OCI-M2 (cell line): Measurements from ENCODE around the gene NUDT11.
"Not testable (repeated sequence)": the region's sequence is repeated elsewhere in the genome, so short reads cannot be mapped to it uniquely, and the experiment has no call there.

Source experiments
- DNase-seq: peaks from one replicate; lab custom pipeline; 2025; ENCODE audit not compliant: unreplicated experiment; lab: John Stamatoyannopoulos, UW

The NUDT11 gene

DNA sequence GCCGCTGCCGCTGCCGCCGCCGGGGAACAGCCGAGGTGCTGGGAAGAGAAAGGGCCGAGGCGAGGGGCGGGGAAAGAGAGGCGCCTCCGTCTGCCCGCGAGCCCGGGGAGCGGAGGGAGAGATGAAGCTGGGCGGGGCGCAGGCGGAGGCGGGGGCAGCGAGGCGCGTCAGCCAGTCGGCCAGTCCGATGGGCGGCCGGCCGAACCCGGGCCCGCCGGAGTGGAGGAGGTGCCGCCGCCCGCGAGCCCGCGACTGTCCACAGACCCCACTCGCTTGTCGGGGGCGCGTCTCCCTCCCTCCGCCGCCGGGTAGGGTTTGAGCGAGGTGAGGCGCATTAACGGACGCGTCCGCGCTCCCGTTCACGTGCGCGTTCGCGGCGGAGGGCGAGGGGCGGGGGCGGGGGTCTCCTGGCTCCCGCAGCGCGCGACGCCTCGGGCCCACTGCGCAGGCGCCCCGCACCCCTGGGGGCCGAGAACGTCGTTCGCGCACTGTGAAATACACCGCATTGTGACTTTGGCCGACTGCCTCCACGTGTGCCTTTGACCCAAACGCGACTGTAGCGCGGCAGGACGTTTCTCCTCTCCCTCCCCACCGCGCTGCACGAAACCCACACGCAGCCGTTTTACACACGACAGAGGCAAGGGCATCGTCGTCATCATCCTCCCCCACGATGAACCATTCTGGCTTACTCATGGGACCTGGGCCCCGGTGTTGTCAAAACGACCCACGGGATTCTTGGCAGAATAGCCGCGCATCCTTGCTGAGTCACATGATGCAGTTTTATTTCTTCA lies at the start of gene NUDT11:
Gene NUDT11 (minus strand): TSS at position 92 of the 791 bp plus-strand sequence. CDS start 148 bp downstream, outside the sequence.
- no peak for DNase-seq

DNA sequence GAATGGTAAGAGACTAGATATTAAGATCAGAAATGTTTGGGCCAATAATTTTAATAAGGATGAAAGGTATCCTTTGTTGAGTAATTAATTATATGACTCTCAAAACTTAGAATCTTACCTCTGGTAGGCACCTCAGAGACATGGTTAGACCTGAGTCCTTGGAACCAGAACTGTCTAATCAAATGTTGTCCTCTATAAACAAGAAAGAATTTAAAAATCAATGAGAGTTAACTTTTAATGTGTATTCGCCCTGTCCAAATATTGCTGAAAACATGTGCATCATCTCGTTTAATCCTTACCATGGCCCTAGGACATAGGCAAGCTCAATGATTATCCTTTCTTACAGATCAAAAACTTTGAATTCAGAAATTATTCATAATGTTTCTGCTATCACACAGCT lies 24.0 kb upstream of the NUDT11 start:
- DNase-seq = no peak

GRCh38 chrX:51519131-51519530 lies 22.7 kb upstream of the NUDT11 start:
- not testable (repeated sequence) for DNase-seq

- DNase-seq = no peak
These were observed 11.2 kb upstream of the NUDT11 start for GRCh38 chrX:51507551-51507950.

DNA sequence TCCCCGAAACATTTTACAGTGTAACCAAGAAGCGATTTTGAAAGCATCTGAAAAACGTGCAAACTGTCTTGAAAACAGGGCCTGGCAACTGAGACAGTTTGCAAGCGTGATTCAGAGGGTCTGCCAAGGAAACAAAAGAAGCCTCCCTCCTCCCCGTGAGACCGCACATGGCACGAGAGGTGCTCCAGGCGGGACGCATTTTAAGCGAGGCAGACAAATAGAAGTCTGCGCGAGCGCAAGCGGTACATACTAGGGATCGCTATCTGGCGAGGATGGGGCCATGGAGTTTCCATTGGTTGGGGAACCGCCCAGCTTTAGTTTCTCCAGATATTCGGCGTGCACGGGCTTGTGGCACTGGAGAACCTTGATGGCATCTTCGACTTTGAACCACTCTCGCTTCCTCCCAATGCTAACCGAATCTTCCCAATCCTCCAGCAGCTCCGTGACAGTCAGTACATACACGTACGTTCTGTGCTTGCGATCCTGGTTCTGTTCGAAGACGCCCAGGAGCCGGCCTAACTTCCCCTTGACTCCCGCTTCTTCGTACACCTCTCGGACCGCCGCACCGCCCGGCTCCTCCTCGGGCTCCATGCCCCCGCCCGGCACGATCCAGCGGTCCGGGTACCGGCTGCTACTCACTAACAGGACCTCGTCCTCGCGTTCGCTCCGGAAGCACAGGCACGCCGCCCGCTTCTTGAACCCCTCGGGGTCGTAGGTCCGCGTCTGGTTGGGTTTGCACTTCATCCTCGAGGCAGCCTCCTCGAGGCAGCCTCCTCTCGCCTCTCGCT lies 497 bp downstream of the NUDT11 start:
- not testable (repeated sequence) for DNase-seq

DNA sequence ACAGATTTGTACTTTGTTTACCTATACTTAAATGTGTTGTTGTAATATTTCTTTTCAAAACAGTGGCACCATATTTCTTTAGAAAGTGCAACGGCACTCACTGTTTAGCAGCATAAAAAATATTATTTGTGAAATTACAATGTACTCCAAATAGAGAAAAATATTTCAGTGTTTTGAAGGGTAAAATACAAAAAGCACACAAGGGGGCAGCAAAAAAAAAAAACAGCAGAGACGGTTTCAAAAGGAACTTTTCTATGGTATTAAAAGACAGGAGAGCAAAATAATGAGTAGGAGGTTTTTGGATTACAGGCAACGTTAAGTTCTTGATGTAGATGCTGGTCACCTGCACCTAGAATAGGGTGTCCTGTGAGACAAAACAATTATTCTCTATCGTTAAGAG lies 2.0 kb downstream of the NUDT11 start:
- no peak for DNase-seq

DNA sequence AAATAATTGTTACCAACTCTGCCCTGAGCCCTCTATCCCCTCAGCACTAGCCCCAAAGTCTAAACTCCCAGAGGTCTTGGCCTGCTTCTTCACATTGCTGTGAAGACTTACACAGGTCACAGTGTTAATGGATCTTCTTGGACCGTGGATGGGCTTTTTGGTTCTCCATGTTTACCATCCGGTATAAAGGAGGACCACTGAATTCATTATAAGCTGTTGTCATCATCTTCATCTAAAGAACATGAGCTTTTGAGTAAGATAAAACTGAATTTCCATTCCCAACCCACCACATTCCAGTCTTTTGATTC lies 8.5 kb downstream of the NUDT11 start:
- no peak for DNase-seq

- DNase-seq = no peak
These were observed 11.8 kb downstream of the NUDT11 start for GRCh38 chrX:51484616-51485015.

DNA sequence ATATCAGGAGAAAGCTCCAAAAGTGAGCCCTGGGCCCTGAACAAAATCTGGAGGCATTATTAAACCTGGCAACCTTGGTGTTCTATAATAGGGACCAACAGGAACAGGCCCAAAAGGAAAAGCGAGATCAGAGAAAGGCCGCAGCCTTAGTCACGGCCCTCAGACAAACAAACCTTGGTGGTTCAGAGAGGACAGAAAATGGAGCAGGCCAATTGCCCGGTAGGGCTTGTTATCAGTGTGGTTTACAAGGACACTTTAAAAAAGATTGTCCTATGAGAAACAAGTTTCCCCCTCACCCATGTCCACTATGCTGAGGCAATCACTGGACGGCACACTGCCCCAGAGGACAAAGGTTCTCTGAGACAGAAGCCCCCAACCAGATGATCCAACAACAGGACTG lies 14.0 kb downstream of the NUDT11 start:
- DNase-seq = not testable (repeated sequence)

- no peak for DNase-seq
These were observed 19.5 kb downstream of the NUDT11 start for GRCh38 chrX:51476930-51477329.

GRCh38 chrX:51463322-51463721 lies 33.1 kb downstream of the NUDT11 start:
- DNase-seq = no peak

DNA sequence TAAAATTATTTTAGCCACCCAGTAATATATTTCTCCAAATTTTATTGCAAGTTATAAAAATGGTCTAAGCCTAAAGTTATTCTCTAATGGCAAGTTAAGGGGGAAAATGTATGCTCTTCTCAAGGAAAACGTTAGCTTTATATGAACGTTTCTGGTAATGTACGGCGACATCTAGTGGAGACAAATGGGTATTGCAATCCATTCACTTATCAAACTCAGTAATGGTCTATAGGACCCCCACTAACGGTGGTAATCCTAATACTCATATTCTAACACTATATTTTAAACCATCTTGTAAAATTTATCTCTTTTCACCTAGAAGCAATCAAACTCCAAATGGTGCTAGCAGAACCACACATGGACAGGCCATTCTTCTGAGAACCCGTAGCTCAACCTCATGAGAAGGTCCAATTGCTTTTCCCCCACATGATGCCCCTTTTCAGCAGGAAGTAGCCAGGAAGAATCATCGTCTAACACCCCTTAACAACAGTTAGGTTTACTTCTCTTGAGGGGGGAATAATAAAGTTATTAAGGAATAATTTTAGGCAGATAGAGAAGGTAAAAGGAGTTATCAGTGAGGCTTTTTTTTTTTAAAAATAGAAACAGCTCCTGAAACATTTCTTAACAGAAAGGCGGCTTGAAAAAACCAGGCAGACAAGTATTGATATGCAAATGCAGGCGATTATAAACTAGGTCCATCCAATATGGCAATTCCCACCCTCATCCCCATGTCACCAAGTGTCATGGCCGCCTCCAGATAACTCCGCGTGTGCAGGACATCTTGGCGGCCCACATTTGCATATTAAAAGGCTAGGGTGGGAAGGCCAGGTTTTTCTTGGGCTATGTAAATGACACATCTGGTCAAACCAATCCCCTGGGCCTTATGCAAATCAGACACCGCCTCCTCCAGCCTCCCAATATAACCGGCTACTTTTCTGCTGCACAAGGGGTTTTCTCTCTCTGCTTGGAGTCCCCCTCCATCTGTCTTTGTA lies 35.0 kb downstream of the NUDT11 start:
- DNase-seq = no peak

- no peak for DNase-seq
These were observed 37.3 kb downstream of the NUDT11 start for GRCh38 chrX:51459125-51459524.

DNA sequence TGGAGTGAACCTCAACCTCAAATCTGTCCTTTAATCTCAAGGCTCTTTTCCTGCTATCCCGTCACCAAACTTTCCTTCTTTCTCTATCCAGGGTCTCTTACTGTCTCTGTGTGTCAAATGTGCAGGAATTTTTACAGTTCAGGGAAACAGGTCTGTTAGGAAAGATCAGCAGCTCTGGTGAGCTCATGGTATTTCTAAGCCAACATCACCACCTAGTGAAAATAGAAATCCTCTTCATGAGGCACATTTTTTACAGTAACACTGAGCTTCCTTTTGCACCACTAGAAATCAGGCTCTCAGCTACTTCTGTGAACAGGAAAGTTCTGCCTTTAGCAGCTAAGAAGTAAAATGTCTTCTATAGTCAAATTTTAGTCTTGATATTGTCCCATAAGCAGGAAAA lies 39.6 kb downstream of the NUDT11 start:
- no peak for DNase-seq

- DNase-seq = no peak
These were observed 40.1 kb downstream of the NUDT11 start for GRCh38 chrX:51456246-51456645.

- no peak for DNase-seq
These were observed 56.0 kb downstream of the NUDT11 start for GRCh38 chrX:51440365-51440764.
